CD4-positive, alpha-beta T cell (primary cell): ENCODE measurements around the gene PMIS2. TPM values are rescaled to one million over a fixed set of nuclear protein-coding genes. Genes with fewer than 3 reads are reported as not detected.

Source experiments
- ATAC-seq: fragments of 200-7000 bp; cut with Tn5 transposase; one replicate; pipeline ENCODE4 v1.10.0; 2022; ENCODE audit warnings: mild to moderate bottlenecking; ENCODE audit not compliant: poor library complexity
- CTCF ChIA-PET: fragments of 350-600 bp; sonication (Branson Sonifier 250); formaldehyde crosslinking; loops from one replicate; lab custom pipeline; 2021; ENCODE audit warnings: antibody characterized with exemption, inconsistent platforms; lab: Charles Lee
- POLR2A ChIA-PET: fragments of 350-600 bp; sonication (Branson Sonifier 250); formaldehyde crosslinking; loops from one replicate; lab custom pipeline; 2021; ENCODE audit warnings: antibody characterized with exemption, inconsistent platforms; lab: Charles Lee
- DNase-seq, 14 experiments: peaks; one replicate each; pipeline ENCODE4 v3.0.0-alpha.2; 2013 to 2020; ENCODE audit warnings: mixed read lengths in 2 of 14
- H3K27ac ChIP-seq, 2 donors: one replicate each; pipeline versions ENCODE4 v1.5.1 to v1.7.0; 2013; ENCODE audit warnings: low read length in 2 of 2, low read depth in 1 of 2, mild to moderate bottlenecking in 1 of 2
- H3K27me3 ChIP-seq, 2 experiments: 1 replicate in 1 of 2; 2 replicates in 1 of 2; pipeline versions ENCODE4 v1.6.1 to v1.7.0; 2013; ENCODE audit warnings: low read length in 2 of 2, control low read depth in 1 of 2, mild to moderate bottlenecking in 1 of 2, moderate library complexity in 1 of 2; ENCODE audit not compliant: insufficient read depth in 2 of 2, control insufficient read depth in 1 of 2
- H3K36me3 ChIP-seq: one replicate; pipeline ENCODE4 v1.6.1; 2013; ENCODE audit warnings: low read length, control low read depth; ENCODE audit not compliant: insufficient read depth
- H3K4me1 ChIP-seq: one replicate; pipeline ENCODE4 v1.6.1; 2013; ENCODE audit warnings: low read length, control low read depth; ENCODE audit not compliant: insufficient read depth
- H3K4me3 ChIP-seq: one replicate; pipeline ENCODE4 v1.5.1; 2013; ENCODE audit warnings: mild to moderate bottlenecking, low read length, moderate library complexity
- H3K9me3 ChIP-seq, 2 experiments: 1 replicate in 1 of 2; 2 replicates in 1 of 2; pipeline versions ENCODE4 v1.6.1 to v1.7.0; 2013; ENCODE audit warnings: low read length in 2 of 2, mild to moderate bottlenecking in 2 of 2, control low read depth in 1 of 2, moderate library complexity in 1 of 2; ENCODE audit not compliant: control insufficient read depth in 1 of 2, insufficient read depth in 1 of 2
- H3K27ac Mint-ChIP-seq: one replicate; pipeline ENCODE4 v1.8.0; 2020; ENCODE audit warnings: mixed read lengths
- H3K27me3 Mint-ChIP-seq: one replicate; pipeline ENCODE4 v1.8.0; 2021; ENCODE audit warnings: mixed read lengths
- H3K36me3 Mint-ChIP-seq: one replicate; pipeline ENCODE4 v1.8.0; 2021; ENCODE audit warnings: low read depth, mixed read lengths
- H3K4me1 Mint-ChIP-seq: one replicate; pipeline ENCODE4 v1.8.0; 2021; ENCODE audit warnings: low read depth, mixed read lengths
- H3K4me3 Mint-ChIP-seq: one replicate; pipeline ENCODE4 v1.8.0; 2020; ENCODE audit warnings: mild to moderate bottlenecking, mixed read lengths
- H3K9me3 Mint-ChIP-seq: one replicate; pipeline ENCODE4 v1.8.0; 2020; ENCODE audit warnings: mixed read lengths
- CTCF ChIP-seq: fragments of 200-600 bp; IDR thresholded peaks from one replicate; pipeline ENCODE4 v1.8.0; 2022; ENCODE audit warnings: antibody characterized with exemption, mild to moderate bottlenecking
- intact Hi-C, 2 experiments: fragments of 100-400 bp; cut with DNase I in 1 of 2; cut with micrococcal nuclease in 1 of 2; formaldehyde crosslinking; loops; one replicate each; pipeline versions ENCODE4 v1.15.1 to v1.9.0; 2023 to 2025; cut with DNase I, micrococcal nuclease
- total RNA-seq, 174 experiments: library from RNA in 2 of 174; stranded (reverse) in 2 of 174; gene quantifications; one replicate each; pipeline ENCODE4 v1.2.3 and lab custom pipeline; 2021 to 2026

PMIS2 gene
- total RNA-seq, 2 experiments from 2014 or later = not detected

GRCh38 chr19:35546532-35546931, 39.4 kb upstream of the PMIS2 start:
- TF ChIP-seq CTCF = no peak
- POLR2A ChIA-PET = no interaction called here
- no peaks in the 10 kb centered on the region for H3K9me3 Mint-ChIP-seq
- H3K27me3 Mint-ChIP-seq = no peaks in the 10 kb centered on the region
- ATAC-seq (no peak), DNase-seq (no peak)
- peaks cover 18% of the 10 kb centered on the region for H3K36me3 Mint-ChIP-seq
- peak overlapping the region; percentile 90 for H3K4me3 Mint-ChIP-seq
- peak overlapping the region; percentile 93 for H3K27ac Mint-ChIP-seq
- H3K4me3 ChIP-seq = peak overlapping the region; percentile 93
- H3K9me3 ChIP-seq = no peaks in the 10 kb centered on the region
- intact Hi-C loops = loop anchor here (2.0 to 5.0 kb wide), 4 partner anchors 46 to 384 kb away; partner anchors contain the start of genes COX6B1 (in 1 of the 2) and RBM42 (in 1 of the 2)
- no peak overlapping the region for H3K27ac ChIP-seq
- H3K36me3 ChIP-seq = peaks cover 9% of the 10 kb centered on the region
- CTCF ChIA-PET = no interaction called here
- peaks cover 40% of the 10 kb centered on the region for H3K4me1 ChIP-seq
- H3K4me1 Mint-ChIP-seq = peaks cover 36% of the 10 kb centered on the region
- no peaks in the 10 kb centered on the region for H3K27me3 ChIP-seq

DNA sequence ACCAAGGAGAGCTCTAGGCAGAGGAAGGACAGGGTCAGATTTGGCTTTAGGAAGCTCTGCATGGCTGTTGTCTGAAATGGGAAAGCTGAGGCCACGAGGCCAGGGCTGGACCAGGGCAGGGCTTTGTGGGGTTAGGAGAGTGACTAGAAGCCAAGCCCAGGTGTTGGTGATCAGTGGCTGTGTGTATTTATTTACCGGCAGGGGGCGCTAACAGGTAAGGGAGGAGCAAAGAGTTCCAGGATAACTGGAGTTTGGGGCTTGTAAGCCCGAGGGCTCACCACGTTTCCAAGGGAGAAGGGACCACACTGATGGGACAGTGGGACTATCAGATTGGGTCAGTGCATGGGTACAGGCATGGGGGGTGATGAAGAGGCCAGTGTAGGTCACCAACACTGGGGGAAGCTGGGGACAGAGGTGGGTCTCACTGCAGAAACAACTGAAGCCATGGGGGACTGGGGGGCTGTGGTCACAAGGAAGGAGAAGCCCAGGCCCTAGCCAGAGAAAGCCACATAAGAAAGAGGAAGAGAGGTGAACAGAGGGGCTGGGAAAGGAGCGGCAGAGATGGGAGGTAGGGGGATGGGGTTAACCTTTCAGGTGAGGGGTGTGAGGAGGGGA, 36.7 kb upstream of the PMIS2 start:
- no peak overlapping the region for H3K27ac ChIP-seq
- ATAC-seq (no peak), DNase-seq (peak; percentile 15 to 86 (median 48))
- peak overlapping the region; percentile 70 for H3K4me3 Mint-ChIP-seq
- no peaks in the 10 kb centered on the region for H3K27me3 ChIP-seq
- no peaks in the 10 kb centered on the region for H3K27me3 Mint-ChIP-seq
- H3K36me3 ChIP-seq = peaks cover 9% of the 10 kb centered on the region
- intact Hi-C loops = loop anchor here (2.0 to 5.0 kb wide), 4 partner anchors 43 to 168 kb away; partner anchors contain the start of genes COX6B1 (in 1 of the 2) and RBM42 (in 1 of the 2)
- H3K9me3 ChIP-seq = no peaks in the 10 kb centered on the region
- TF ChIP-seq CTCF = peak; percentile 73
- peaks cover 18% of the 10 kb centered on the region for H3K36me3 Mint-ChIP-seq
- H3K4me3 ChIP-seq = no peak overlapping the region
- CTCF ChIA-PET = interaction anchor here (0.6 to 1.3 kb wide), 3 partner anchors 39 to 213 kb away, joined by 3 to 5 read pairs (median 4); no protein-coding TSS in a partner anchor
- H3K27ac Mint-ChIP-seq = no peak overlapping the region
- no peaks in the 10 kb centered on the region for H3K9me3 Mint-ChIP-seq
- POLR2A ChIA-PET = no interaction called here
- H3K4me1 Mint-ChIP-seq = peaks cover 32% of the 10 kb centered on the region
- peaks cover 38% of the 10 kb centered on the region for H3K4me1 ChIP-seq

DNA sequence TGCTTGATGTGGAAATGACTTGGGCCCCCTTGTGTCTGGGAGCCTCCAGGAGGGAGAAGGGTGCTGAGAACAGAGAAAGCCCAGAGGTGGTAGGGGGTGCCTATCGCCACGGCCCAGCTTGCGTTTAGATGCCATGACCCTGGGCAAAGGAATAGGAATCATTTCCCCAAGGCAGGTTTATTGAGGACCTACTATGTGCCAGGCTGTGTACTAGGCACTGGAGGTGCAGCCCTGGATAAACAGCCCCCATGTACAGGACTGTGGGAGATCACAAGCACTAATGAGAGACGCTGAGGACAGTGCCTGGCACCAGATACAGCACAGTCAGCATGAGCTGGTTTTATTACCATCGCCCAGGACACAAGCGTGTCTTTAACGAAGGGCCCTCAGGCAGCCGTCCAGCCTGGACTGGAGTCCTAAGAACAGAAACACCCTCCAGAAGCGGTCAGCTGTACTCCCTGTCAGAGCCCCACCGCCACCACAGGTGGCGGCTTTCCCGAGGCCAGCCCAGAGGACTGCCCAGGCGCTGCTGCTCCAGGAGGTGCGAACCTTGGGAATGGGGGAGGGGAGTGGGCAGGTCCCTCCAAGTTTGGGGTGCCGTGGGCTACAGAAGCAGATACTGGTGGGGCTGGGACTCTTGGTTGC, 36.0 kb upstream of the PMIS2 start:
- DNase-seq = no peak
- H3K36me3 Mint-ChIP-seq = peaks cover 18% of the 10 kb centered on the region
- ChIA-PET POLR2A (no interaction called here), CTCF (interaction anchor here (0.6 kb wide), 1 partner anchor 212 kb away, joined by 3 read pairs; no protein-coding TSS in a partner anchor)
- no peak for ATAC-seq
- TF ChIP-seq CTCF = no peak
- peaks cover 25% of the 10 kb centered on the region for H3K4me1 Mint-ChIP-seq
- H3K4me3 ChIP-seq = no peak overlapping the region
- no peak overlapping the region for H3K27ac Mint-ChIP-seq
- no peak overlapping the region for H3K27ac ChIP-seq
- H3K9me3 Mint-ChIP-seq = no peaks in the 10 kb centered on the region
- peaks cover 9% of the 10 kb centered on the region for H3K36me3 ChIP-seq
- no peaks in the 10 kb centered on the region for H3K27me3 ChIP-seq
- H3K4me1 ChIP-seq = peaks cover 31% of the 10 kb centered on the region
- H3K4me3 Mint-ChIP-seq = no peak overlapping the region
- intact Hi-C loops = loop anchor here (2.0 to 5.0 kb wide), 4 partner anchors 42 to 167 kb away; partner anchors contain the start of genes COX6B1 (in 1 of the 2) and RBM42 (in 1 of the 2)
- no peaks in the 10 kb centered on the region for H3K9me3 ChIP-seq
- H3K27me3 Mint-ChIP-seq = no peaks in the 10 kb centered on the region
